GM18505 (cell line): ENCODE results near the gene KCNH3.
A peak's percentile ranks its signal among the peaks of the same experiment; 100 is the strongest.

Experiments
- ATAC-seq: cut with Tn5 transposase; IDR thresholded peaks from one replicate; pipeline ENCODE4 v1.9.1; 2021; ENCODE audit not compliant: unreplicated experiment
- POLR2A ChIP-seq: IDR thresholded peaks from 4 replicates; pipeline ENCODE4 v1.6.1; 2011; ENCODE audit warnings: borderline replicate concordance; ENCODE audit not compliant: insufficient read depth, insufficient read length; ENCODE audit errors: extremely low read depth

KCNH3 gene

DNA sequence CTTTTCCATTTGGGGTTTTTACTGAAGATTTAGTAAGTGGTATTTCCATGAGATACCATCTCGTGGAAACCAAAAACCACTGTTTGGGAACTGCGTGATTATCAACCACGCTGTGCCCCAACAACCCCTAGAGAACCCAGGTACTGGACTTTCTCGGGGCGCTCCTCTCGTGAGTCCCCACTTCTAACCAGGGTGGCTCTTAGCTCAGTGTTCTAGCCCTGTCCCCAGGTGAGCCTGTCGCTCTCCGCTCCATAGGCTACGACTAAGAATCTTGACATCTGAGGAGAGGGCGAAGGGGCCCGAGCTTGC, 28.4 kb downstream of the KCNH3 start:
- peak; percentile 9 for ATAC-seq

DNA sequence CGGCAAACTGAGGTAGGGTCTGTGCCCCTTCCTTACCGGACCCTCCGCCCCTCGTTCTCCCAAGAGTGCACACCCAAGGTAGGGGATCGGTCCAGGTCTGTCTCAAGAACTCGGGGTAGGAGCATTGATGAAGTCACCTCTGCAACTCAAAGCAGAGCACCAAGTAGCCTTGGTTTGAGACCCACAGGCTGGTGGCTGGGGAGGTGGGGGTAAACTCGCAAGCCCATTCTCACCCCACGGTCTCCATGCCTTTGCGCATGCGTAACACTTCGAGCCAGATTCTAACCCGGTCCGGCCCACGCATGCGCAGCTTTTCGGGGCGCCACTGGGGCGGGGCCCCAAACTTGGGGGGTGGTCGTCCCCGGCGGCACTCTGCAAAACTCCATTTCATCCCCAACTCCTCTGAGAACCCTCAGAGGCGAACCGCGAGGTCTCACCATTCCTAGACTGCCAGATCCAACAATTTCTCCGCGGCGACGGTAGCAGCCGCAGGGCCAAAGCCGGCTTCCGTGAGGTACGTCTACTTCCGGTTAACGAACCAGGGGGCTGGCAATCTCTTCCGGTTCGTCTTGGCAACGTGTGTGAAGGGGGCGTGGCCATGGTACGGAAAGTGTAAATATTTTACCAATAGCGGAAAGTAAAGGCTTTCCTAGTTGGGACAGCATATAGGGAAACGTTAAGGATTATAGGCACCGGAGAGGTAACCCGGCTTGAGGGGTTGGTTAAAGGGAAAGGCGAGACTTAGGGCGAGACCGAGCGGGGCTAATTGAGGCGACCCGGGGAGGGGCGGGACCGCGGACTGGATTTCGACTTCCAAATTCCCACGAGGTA, 29.0 kb downstream of the KCNH3 start, which contains the start of gene MCRS1:
Gene MCRS1, minus strand, starts transcription at position 532 of the 831 bp plus-strand sequence. CDS start 1,411 bp downstream, outside the sequence.
- TF ChIP-seq POLR2A, result peak; percentile 98
- peak; percentile 77 for ATAC-seq

More for the DNA sequence above, 28.4 kb downstream of the KCNH3 start:
- TF ChIP-seq POLR2A, result no peak

DNA sequence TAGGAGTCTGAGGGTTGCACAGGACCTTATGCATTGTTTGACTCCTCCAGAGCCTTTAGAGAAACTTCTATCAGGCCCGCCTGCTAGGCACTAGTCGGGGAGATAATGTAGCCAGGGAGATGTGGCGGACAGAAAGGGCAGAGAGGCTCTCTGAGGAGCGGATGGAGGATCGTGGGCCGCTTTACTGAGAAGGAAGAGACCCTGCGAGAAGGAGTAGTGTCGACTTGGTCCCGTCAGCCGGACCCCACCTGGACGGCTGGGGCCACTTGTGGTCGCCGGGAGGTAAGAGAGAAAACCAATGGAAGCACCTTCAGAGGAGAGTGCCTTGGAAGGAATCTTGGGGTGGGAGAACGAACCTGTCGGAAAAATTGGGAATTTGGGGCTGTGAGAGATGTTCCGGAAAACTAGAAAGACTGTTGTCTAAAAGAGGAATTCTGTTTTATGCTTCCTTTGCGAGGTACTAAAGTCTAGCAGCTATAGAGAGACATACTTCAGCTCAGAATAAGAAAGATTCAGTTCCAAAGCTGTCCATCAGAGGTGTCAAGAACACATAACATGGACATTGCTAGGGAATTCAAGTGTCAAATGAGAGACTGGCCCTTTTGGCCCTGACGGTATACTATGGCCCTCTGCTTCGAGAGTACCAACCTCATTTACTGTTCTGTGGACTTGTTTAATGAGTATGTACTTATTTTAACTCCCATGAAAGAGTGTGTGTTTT, 29.8 kb downstream of the KCNH3 start:
- peak; percentile 23 for ATAC-seq
- no peak for TF ChIP-seq POLR2A

DNA sequence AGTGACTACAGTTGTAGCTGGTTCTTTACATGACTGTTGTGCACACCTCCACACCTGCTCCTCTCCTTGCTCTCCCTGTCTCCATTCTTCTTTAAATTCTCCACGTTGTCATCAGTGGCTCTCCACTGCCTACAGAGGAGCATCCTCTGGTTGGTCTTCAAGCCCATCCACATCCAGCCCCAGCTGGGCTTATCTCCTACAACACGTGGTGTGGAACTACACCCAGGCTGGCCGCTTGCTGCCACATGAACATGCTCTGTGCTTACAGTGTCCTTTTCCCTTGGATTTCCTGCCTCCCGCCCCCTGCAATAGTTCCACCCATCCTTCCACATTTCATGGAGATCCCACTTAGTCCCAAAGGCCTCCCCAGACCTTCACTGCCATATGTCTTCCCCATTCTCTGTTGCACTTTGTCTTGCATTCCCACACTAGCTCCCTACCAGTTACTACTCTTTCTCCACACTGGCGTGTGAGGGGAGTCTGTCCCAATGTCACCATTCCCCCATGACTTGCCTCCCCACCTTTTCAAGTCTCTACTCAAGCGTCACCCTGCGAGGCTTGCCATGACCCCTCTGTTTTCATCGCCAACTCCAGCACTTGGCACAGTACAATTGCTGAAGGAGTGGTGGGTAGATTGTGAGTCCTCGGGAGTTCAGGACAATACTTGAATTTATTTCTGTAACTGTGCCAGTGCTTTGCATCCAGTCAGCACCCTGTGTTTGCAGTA, 38.9 kb downstream of the KCNH3 start:
- no peak for ATAC-seq
- no peak for TF ChIP-seq POLR2A

DNA sequence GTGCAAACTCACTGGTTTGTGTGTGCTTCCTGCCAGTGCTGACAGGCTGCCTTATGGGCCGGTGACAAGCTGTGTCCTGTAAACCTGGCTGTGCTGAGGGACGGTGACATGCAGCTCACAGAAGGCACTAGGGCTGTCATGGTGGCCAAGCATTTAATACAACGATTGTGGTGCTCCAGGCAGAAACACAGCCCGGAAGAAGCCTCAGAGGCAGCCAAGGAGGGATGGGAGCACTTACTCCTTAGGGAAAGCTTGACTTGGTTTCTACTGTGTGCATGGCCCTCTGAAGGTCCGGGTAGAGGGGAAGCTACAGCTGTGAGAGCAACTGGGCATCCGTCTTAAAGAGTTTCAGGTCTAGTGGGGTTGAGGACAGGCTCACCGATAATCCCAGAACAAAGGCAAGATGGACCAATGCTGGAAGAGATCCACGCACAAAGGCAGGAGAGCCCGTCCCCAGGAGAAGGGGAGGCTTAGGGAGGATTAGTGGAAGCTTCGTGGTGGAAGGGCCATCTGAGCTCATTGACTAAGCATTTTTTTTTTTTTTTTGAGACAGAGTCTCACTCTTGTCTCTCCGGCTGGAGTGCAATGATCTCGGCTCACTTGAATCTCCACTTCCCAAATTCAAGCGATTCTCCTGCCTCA, 39.8 kb downstream of the KCNH3 start:
- no peak for ATAC-seq
- no peak for TF ChIP-seq POLR2A

DNA sequence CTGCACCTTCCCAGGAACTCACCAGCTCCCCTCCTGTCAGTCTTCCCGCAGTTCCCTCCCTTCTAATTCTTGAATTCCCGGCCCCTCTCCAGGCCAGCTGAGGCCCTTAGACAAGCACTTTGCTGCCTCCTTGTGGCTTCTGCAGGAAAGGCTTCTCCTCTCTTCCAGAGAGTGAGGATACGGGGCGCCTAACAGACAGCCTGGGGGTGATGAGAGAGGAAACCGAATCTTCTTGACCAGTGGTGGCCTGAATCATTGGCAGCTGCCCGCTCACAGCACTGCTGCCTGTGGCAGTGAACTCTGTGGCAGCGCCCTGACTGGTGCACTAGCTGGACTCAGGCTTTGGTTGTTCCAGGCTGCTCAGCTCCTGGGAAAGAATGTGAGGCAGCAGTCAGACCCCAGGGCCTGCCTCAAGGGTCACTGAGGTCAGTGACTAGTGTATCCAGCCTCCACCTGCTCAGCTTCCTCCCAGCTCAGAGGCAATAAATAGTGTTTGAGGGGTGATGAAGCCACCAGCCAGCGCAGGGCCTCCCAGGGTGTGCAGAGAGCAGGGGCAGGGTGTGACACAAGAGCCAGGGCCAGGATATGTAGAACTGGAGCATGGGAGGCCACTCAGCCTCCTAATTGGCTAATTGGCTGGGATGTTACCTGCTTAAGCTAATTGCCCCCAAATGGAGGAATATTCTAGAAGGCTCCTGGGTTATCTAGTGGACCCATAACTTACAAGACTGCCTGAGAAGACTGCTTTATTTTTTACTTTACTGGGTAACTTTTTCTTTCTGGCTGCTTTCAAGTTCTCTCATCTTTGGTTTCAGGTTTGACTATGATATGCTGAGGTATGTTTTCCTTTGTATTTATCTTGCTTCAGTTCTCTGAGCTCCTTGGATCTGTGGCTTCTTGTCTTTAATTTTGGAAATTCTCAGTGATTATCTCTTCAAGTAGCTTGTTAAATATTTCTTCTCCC, 42.0 kb downstream of the KCNH3 start:
- no peak for ATAC-seq
- TF ChIP-seq POLR2A, result no peak

DNA sequence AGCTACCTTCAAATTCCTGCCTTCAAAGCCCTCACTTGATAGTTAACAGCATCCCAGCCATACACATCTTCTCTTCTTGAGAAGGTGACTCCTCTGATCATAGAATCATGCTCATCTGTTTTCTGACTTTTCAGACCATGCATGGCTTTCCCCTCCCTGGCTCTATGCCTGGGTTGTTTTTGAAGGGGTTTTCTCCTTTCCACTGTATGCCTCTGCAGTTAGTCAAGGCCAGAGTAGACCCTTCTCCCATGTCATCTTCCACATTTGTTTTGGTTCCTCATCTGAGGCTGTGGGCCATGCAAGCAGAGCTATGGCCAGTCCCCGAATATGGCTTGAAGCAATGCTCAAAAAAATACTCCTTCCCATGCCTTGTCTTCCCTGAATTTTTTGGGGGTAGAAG, 43.4 kb downstream of the KCNH3 start:
- no peak for TF ChIP-seq POLR2A
- ATAC-seq, result no peak

DNA sequence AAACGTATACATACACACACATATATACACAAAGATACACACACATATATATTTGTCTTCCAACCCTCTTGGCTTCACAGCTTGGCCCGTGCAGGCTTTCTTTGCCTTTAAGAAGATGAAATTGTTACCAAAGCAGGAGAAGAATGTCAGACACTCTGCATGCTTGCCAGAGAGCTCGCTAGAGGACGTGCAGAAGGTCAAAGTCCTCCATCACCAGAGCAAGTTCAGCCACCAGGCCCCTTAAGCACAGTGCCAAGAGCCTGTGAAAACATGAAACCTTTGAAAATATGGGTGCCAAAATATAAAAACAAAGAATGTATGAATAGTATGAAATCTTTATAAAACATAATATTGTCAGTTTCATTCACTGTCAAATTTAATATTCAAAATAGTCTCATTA, 44.0 kb downstream of the KCNH3 start:
- no peak for TF ChIP-seq POLR2A

DNA sequence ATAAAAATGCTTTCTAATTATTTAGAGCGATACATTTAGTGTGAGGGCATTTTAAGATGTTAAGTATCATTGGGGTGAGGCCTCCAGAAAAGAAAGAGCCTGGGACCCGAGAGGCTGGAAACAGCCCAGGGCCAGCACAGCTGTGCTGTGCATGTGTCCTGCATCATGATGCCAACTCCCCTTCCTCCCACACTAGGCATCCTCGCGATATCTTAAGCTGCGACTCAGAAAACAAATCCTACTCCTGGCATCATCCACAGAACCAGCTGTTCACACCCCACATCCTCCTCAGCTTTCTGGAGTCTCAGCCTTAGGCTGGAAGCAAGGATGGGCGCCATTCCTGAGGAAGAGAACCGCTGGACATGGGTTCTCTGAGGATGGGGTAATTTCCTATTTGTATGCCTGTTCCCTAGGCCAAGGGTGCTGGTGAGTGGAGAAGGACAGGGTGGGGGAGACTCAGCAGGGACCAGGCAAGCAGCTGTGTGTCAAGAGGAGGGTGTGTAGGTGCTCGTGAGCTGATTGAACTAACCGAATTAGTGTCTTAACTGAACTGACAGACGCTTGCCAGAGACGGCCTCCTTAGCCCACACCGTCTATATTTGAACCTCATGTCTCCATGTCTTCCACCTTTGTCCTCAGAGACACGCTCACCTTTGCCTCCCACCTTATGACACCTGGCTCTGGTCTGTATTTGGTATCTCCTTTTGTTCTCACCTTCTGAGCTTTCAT, 44.7 kb downstream of the KCNH3 start:
- ATAC-seq, result no peak
- TF ChIP-seq POLR2A, result no peak

More for the DNA sequence above, 44.0 kb downstream of the KCNH3 start:
- no peak for ATAC-seq

DNA sequence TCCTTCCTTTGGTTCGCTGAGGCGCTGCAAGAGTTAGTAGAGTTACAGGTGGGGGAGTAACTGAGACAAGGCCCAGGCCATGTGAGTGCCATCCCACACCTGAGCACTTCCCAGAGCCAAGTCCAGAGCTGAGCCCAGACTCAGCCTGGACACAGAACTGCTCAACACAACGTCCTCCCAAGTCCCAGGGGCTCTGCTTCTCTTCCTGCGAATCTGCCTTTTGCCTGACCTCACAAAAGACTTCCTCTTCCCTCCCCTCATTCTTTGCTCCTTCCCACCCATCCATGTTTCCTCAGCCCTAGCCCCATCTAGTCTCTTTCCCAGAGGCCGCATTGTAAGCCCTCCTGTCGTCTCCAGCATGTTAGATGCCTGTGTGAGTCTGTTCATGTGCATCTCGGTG, 45.8 kb downstream of the KCNH3 start:
- TF ChIP-seq POLR2A, result no peak
- no peak for ATAC-seq
